B cell (primary cell): ENCODE results near the gene NDUFS3.

ENCODE experiments used
- EZH2 ChIP-seq: IDR thresholded peaks from 2 replicates; pipeline ENCODE4 v1.6.1; 2012; ENCODE audit warnings: borderline replicate concordance, low read depth, mild to moderate bottlenecking, moderate library complexity, low read length; ENCODE audit not compliant: insufficient read depth, poor library complexity, severe bottlenecking
- TF ChIP-seq, protein P1 (sequence below): fragments of 200-600 bp; IDR thresholded peaks from one replicate; pipeline ENCODE4 v1.8.0; 2022; ENCODE audit warnings: antibody characterized with exemption, mild to moderate bottlenecking

- TF ChIP-seq, protein P1, sequence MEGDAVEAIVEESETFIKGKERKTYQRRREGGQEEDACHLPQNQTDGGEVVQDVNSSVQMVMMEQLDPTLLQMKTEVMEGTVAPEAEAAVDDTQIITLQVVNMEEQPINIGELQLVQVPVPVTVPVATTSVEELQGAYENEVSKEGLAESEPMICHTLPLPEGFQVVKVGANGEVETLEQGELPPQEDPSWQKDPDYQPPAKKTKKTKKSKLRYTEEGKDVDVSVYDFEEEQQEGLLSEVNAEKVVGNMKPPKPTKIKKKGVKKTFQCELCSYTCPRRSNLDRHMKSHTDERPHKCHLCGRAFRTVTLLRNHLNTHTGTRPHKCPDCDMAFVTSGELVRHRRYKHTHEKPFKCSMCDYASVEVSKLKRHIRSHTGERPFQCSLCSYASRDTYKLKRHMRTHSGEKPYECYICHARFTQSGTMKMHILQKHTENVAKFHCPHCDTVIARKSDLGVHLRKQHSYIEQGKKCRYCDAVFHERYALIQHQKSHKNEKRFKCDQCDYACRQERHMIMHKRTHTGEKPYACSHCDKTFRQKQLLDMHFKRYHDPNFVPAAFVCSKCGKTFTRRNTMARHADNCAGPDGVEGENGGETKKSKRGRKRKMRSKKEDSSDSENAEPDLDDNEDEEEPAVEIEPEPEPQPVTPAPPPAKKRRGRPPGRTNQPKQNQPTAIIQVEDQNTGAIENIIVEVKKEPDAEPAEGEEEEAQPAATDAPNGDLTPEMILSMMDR, result no peak
- TF ChIP-seq EZH2, result no peak
Measured at GRCh38 chr11:47572715-47573255, 6.1 kb upstream of the NDUFS3 start.
